ENCODE data around the gene MYLIP.

The MYLIP gene

GRCh38 chr6:16130932-16131387, 2.1 kb downstream of the MYLIP start:
- Histone ChIP-seq H3K9ac (ENCODE audit: low read depth, low read length, poor library complexity, severe bottlenecking) (peak overlapping the region; percentile 93), H3K4me3 (ENCODE audit: low read length, poor library complexity, severe bottlenecking) (peak overlapping the region; percentile 88), H3K4me2 (ENCODE audit: low read depth, low read length, poor library complexity, severe bottlenecking) (peak overlapping the region; percentile 94), H3K4me1 (ENCODE audit: insufficient read depth, low read length, poor library complexity, severe bottlenecking) (peaks cover 56% of the 10 kb centered on the region), H3K79me2 (ENCODE audit: insufficient read depth, low read length) (peaks cover 69% of the 10 kb centered on the region), H2AFZ (ENCODE audit: low read length) (no peak overlapping the region), H3K9me3 (ENCODE audit: insufficient read depth, low read depth, low read length) (no peaks in the 10 kb centered on the region), H3K27me3 (ENCODE audit: insufficient read depth, low read length, poor library complexity, severe bottlenecking) (no peaks in the 10 kb centered on the region), H3K9me2 (replicated peaks; ENCODE audit: low read depth, low read length) (no peaks in the 10 kb centered on the region), H3F3A (ENCODE audit: low read depth) (0 out of 2 replicates have a peak, but pooled peaks cover 5% of the 10 kb centered on the region), H3K36me3 (ENCODE audit: insufficient read depth, low read length) (no peaks in the 10 kb centered on the region), H4K20me1 (ENCODE audit: insufficient read depth, low read length, poor library complexity, severe bottlenecking) (peaks cover 64% of the 10 kb centered on the region)
- no peak for TF ChIP-seq CTCF (conservative IDR thresholded peaks at IDR 0.05; ENCODE audit: low read length)
- TF ChIP-seq EZH2phosphoT487 (IDR thresholded peaks at IDR 0.05; ENCODE audit: borderline replicate concordance): no peak

- Histone ChIP-seq H3K4me3 (ENCODE audit: low read length, poor library complexity, severe bottlenecking) (peak overlapping the region; percentile 88), H3K4me1 (ENCODE audit: insufficient read depth, low read length, poor library complexity, severe bottlenecking) (peaks cover 75% of the 10 kb centered on the region), H3K9me3 (ENCODE audit: insufficient read depth, low read depth, low read length) (no peaks in the 10 kb centered on the region), H3K9me2 (replicated peaks; ENCODE audit: low read depth, low read length) (no peaks in the 10 kb centered on the region), H2AFZ (ENCODE audit: low read length) (no peak overlapping the region), H3K9ac (ENCODE audit: low read depth, low read length, poor library complexity, severe bottlenecking) (peak overlapping the region; percentile 93), H3F3A (ENCODE audit: low read depth) (0 out of 2 replicates have a peak, but pooled peaks cover 5% of the 10 kb centered on the region), H3K79me2 (ENCODE audit: insufficient read depth, low read length) (peaks cover 89% of the 10 kb centered on the region), H4K20me1 (ENCODE audit: insufficient read depth, low read length, poor library complexity, severe bottlenecking) (peaks cover 84% of the 10 kb centered on the region), H3K36me3 (ENCODE audit: insufficient read depth, low read length) (no peaks in the 10 kb centered on the region), H3K27me3 (ENCODE audit: insufficient read depth, low read length, poor library complexity, severe bottlenecking) (no peaks in the 10 kb centered on the region), H3K4me2 (ENCODE audit: low read depth, low read length, poor library complexity, severe bottlenecking) (peak overlapping the region; percentile 94)
- TF ChIP-seq CTCF (conservative IDR thresholded peaks at IDR 0.05; ENCODE audit: low read length) (no peak), EZH2phosphoT487 (IDR thresholded peaks at IDR 0.05; ENCODE audit: borderline replicate concordance) (no peak)
Observed at GRCh38 chr6:16132909-16133308, 4.0 kb downstream of the MYLIP start.

- peak overlapping the region; percentile 88 for H3K4me3 ChIP-seq (ENCODE audit: low read length, poor library complexity, severe bottlenecking)
- peaks cover 79% of the 10 kb centered on the region for H3K4me1 ChIP-seq (ENCODE audit: insufficient read depth, low read length, poor library complexity, severe bottlenecking)
- H3F3A ChIP-seq (ENCODE audit: low read depth): 0 out of 2 replicates have a peak, but pooled peaks cover 5% of the 10 kb centered on the region
- H3K79me2 ChIP-seq (ENCODE audit: insufficient read depth, low read length): peaks cover 99% of the 10 kb centered on the region
- no peak for TF ChIP-seq EZH2phosphoT487 (IDR thresholded peaks at IDR 0.05; ENCODE audit: borderline replicate concordance)
- H3K4me2 ChIP-seq (ENCODE audit: low read depth, low read length, poor library complexity, severe bottlenecking): peak overlapping the region; percentile 94
- peaks cover 98% of the 10 kb centered on the region for H4K20me1 ChIP-seq (ENCODE audit: insufficient read depth, low read length, poor library complexity, severe bottlenecking)
- H3K9ac ChIP-seq (ENCODE audit: low read depth, low read length, poor library complexity, severe bottlenecking): peak overlapping the region; percentile 93
- H3K27me3 ChIP-seq (ENCODE audit: insufficient read depth, low read length, poor library complexity, severe bottlenecking): no peaks in the 10 kb centered on the region
- no peak overlapping the region for H2AFZ ChIP-seq (ENCODE audit: low read length)
- no peaks in the 10 kb centered on the region for H3K9me2 ChIP-seq (replicated peaks; ENCODE audit: low read depth, low read length)
- H3K36me3 ChIP-seq (ENCODE audit: insufficient read depth, low read length): no peaks in the 10 kb centered on the region
- H3K9me3 ChIP-seq (ENCODE audit: insufficient read depth, low read depth, low read length): no peaks in the 10 kb centered on the region
Observed at GRCh38 chr6:16134430-16134829, 5.5 kb downstream of the MYLIP start.

GRCh38 chr6:16135066-16135465, 6.2 kb downstream of the MYLIP start:
- Histone ChIP-seq H3K9me3 (ENCODE audit: insufficient read depth, low read depth, low read length) (no peaks in the 10 kb centered on the region), H3K4me2 (ENCODE audit: low read depth, low read length, poor library complexity, severe bottlenecking) (peak overlapping the region; percentile 94), H3K4me3 (ENCODE audit: low read length, poor library complexity, severe bottlenecking) (peak overlapping the region; percentile 88), H4K20me1 (ENCODE audit: insufficient read depth, low read length, poor library complexity, severe bottlenecking) (peaks cover 98% of the 10 kb centered on the region), H3F3A (ENCODE audit: low read depth) (0 out of 2 replicates have a peak, but pooled peaks cover 5% of the 10 kb centered on the region), H3K9me2 (replicated peaks; ENCODE audit: low read depth, low read length) (no peaks in the 10 kb centered on the region), H3K4me1 (ENCODE audit: insufficient read depth, low read length, poor library complexity, severe bottlenecking) (peaks cover 75% of the 10 kb centered on the region), H3K27me3 (ENCODE audit: insufficient read depth, low read length, poor library complexity, severe bottlenecking) (no peaks in the 10 kb centered on the region), H3K36me3 (ENCODE audit: insufficient read depth, low read length) (no peaks in the 10 kb centered on the region; the same call in 1 of the 2 replicates), H3K79me2 (ENCODE audit: insufficient read depth, low read length) (peaks cover 99% of the 10 kb centered on the region), H2AFZ (ENCODE audit: low read length) (no peak overlapping the region), H3K9ac (ENCODE audit: low read depth, low read length, poor library complexity, severe bottlenecking) (peak overlapping the region; percentile 93)
- no peak for TF ChIP-seq EZH2phosphoT487 (IDR thresholded peaks at IDR 0.05; ENCODE audit: borderline replicate concordance)
- no peak for TF ChIP-seq CTCF (conservative IDR thresholded peaks at IDR 0.05; ENCODE audit: low read length)

Measured in Loucy (cell line).